HG03103 (cell line): ENCODE results near the gene TMEM250.
"Not testable (repeated sequence)": the region's sequence is repeated elsewhere in the genome, so short reads cannot be mapped to it uniquely, and the experiment has no call there.

Source experiments
- ATAC-seq: cut with Tn5 transposase; IDR thresholded peaks from one replicate; pipeline ENCODE4 v1.9.1; 2021; ENCODE audit warnings: low read depth; ENCODE audit not compliant: unreplicated experiment

The TMEM250 gene

GRCh38 chr9:136114610-136115009, 4.1 kb downstream of the TMEM250 start:
- ATAC-seq = no peak

- no peak for ATAC-seq
These were observed 6.1 kb downstream of the TMEM250 start for GRCh38 chr9:136112541-136112940.

DNA sequence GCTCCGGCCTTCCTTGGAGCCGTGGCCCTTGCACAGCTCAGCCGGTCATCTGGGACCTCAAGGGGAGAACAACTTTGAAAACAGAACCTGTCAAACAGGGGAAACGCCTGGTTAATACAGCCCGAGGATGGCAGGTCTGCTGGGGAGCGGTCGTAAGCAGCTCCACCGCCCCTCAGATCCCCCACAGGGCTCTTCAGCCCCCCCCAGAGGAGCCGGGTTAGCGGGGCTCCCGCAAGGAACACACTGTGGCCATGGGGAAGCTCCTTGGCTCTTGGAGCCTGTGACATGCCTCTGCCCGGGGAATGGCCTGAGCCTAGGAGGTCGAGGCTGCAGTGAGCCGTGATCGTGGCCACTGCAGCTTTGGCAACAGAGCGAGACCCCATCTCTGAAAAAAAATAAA, 6.8 kb downstream of the TMEM250 start:
- no peak for ATAC-seq

DNA sequence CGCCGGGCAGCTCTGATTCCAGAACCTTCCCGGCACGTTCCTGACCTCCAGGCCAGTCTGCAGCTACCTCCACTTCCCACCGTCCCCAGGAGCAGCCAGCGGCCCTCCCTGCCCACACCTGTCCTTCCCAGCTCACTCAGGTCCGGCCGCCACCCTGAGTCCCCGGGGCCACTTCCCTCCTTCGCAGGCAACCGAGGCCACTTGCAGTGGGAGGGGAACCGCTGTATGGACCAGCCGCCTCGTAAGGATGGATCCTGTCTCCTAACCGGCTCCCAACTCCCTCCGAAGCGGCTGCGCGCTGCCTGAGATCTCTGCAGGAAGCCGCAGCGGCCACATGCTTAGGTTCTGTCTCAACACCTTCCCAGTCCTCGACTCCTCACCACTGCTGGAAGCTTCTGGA, 7.5 kb downstream of the TMEM250 start:
- no peak for ATAC-seq

DNA sequence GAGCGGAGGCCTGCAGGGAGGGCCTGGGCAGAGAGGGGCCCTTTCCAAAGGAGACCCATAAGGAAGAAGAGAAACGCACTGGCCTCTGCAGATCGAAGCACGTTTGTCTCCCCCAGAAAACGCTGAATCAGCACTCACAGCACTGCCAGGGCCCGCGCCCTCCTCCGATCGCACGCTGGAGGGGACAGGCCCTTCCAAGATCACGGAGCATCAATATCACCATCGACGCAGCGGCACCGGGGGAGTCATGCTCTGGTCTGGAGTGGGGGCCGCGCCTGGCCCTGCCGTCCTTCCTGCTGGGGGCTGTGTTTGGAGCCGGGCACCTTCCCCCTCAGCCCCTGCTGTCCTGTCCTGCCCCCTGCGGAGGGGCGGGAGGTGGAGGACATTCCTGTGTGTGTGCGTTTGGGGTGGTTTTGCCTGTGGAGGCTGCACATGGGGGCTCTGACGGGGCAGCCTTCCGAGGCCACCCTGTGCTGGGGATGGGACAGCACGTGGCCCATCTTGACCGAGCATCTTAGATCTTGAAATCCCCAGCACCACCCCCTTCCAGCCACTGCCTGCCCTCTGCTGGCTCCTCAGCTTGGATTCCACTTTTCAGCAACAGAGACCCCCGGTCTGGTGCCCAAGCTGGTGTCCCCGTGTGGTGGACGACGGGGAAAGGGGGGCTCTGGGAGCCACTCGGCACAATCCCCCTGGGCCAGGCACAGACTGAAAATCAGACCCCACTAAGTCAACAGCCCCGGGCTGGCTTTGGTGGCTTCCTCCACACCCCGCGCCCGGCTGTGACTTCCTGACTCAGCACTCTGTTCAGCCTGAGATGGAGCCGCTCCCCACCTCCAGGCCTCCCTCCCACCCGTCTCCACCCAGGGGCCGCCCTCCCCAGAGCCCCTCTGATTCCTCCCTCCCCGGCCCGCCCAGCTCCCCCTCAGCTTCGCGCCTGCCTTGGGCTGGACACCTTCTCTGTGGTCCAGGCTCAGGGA, 8.3 kb downstream of the TMEM250 start:
- ATAC-seq = no peak

DNA sequence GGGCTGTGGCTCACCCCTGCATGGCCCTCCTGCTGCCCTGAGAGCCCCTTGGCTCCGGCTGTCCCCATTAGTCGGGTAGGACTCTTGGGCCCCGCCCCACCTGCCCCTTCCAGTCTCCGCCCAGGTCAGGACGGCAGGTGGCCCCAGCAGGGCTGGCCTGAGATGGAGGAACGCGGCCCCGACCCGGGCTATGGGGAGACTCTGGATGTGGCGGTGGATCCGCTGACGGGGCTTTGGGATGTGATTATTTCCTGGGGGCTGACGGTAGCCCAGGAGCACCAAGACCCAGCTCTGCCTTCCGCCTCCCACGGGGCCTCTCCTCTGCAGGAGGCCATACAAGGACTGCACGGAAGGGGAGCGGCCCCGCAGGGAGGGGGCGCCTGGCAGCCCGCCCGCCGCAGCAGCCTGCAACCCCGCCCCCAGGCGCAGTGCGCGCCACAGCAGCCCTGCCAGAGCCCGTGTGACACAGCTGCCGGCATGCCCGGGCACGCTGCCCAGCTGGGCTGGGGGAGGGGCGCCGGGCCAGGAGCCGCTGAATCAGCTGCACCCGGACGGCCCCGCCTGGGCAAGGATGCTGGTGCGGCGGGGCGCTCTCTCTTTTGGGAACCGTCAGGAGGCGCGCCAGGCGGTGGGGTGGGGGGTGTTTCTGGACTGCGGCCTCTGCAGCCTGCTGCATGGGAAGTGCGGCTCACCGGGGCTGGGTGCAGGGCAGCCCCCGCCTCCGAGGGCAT, 9.2 kb downstream of the TMEM250 start:
- ATAC-seq = peak; percentile 72

DNA sequence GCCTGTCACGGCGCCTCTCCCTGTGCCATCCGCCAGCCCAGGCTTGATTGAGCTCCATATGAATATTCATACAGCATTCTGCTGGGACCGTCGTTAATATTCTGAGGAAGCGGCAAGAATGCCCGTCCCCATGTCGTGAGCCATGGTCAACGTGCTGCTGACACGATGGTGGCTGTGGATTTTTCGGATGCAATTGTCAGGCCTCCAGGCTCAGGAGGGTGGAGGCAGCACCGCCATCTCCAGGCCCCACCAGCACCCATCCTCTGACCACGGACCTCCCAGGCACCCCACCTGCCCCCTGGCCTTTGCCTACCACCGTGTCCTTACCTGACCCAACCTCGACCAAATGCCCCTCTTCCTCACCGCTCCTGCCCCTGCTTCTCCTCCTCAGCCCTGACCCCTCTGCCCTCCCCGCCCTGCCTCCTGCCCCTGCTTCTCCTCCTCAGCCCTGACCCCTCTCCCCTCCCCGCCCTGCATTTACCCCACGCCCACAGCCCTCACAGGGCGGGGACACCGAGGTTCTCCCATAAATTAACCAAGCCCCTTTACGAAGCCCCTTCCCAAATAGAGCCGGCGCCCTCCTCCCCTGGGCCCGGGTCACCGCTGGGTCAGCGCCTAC, 9.9 kb downstream of the TMEM250 start:
- no peak for ATAC-seq

GRCh38 chr9:136107953-136108647, 10.6 kb downstream of the TMEM250 start:
- no peak for ATAC-seq

DNA sequence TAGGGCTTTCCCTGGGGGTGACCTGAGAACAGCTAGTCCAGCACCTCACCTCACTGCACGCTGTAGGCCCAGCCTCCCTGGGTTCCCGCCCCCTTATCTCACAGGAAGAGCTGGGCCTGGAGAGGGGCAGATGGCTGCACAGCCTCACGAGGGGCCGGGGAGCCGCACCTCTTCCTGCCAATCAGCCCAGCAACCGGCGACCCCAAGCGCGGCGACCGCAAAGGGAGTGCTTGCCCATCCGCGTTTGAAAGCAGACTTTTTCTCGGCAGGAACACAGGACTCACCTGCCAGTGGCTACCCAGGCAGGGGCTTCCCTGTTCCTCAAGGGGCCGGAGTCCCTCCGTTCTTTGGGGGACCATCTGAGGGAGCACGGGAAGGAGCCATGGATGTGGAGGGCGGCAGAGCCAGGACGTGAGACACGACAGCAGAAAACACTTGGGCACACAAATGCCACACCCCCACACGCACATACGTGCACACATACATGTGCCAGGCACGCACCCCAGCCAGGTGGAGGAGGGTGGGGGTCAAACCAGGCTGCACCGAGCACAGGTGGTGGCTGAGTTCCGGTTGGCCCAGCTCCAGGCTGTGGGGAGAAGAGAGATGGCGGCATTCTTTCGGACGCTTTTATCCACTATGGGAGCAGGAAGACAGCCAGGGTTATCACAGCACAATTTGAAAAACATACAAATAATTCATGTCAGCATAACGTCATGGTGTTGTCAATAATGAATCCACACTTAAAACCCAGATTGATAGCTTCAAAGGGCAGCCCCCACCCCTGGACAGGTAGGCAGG, 11.3 kb downstream of the TMEM250 start:
- ATAC-seq = no peak

GRCh38 chr9:136105398-136106135, 13.1 kb downstream of the TMEM250 start:
- ATAC-seq = no peak

DNA sequence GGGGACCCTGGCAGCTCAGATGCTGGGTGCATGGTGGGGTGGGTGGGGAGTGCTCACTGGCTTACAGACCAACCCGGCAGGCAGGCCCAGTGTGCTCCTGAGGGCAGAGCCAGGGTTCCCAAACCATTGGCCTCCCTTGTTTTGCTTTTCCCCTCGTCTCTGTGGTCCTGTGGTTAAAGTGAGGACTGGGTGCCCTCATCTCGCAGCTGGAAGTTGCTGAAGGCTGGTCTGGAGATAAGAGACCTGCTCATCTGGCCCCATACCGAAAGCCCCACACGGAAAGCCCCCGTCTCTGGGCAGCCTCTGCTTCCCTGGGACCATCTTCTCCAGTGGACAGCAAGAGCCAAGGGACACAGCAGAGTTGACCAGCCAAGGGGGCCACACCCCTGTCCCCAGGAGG, 13.8 kb downstream of the TMEM250 start:
- no peak for ATAC-seq

- ATAC-seq = no peak
These were observed 14.2 kb downstream of the TMEM250 start for GRCh38 chr9:136104488-136104800.

DNA sequence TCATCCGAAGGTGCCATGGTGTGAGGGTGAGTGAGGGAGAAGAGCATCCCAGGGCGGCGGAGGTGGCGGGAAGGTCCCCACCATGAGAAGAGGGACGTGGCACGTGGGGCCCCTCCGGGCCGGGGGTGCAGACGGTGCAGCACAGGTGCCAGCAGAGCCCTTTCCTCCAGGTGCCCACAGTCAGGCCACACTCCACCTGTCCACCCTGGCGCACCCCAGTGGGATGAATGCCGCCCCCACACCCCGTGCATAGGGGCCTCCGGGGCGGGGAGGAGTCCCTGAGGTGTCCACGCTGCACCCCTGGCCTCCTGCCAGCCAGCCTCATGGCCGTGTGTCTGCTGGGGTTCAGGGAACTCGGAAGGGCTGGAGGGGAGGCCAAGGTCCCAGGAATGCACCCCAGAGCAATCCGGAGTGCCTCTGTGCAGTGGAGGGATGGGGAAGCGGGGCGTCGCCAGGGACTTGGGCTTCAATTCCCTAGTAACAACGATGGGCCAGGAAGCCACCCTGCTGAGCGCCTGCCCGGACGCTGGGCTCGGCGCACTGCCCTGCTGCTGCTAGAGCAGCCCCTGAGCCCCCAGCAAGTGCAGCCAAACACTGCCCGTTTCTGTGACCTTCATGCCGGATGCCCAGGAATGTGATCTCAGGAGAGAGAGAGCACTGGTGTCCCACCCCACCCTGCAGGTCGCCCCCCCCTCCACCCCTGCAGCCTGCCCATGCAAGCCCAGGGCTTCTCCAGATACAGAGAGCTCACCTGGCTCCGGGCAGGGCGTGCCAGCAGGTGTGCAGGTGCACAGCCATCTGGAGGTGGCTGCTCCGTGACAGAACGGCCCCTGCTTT, 14.8 kb downstream of the TMEM250 start:
- ATAC-seq = no peak

GRCh38 chr9:136101615-136102074, 17.0 kb downstream of the TMEM250 start:
- ATAC-seq = not testable (repeated sequence)

- ATAC-seq = no peak
These were observed 17.7 kb downstream of the TMEM250 start for GRCh38 chr9:136100700-136101614.

DNA sequence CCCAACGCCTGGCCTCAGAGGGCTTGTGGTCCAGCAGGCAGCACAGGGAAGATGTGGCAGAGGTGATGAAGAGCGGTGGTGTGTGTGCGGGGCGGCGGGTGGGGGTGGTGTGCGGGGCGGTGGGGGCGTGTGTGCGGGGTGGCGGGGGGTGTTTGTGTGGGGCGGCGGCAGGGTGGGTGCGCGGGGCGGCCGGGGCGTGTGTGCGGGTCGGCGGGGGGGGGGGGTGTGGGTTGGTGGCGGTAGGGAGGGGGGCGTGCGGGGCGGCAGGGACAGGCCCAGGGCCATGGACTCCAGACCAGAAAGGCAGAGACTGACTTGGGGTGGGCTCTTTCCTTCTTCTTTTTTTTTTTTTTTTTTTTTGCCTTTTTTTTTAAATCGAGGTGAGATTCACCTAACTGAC, 19.1 kb downstream of the TMEM250 start:
- no peak for ATAC-seq

DNA sequence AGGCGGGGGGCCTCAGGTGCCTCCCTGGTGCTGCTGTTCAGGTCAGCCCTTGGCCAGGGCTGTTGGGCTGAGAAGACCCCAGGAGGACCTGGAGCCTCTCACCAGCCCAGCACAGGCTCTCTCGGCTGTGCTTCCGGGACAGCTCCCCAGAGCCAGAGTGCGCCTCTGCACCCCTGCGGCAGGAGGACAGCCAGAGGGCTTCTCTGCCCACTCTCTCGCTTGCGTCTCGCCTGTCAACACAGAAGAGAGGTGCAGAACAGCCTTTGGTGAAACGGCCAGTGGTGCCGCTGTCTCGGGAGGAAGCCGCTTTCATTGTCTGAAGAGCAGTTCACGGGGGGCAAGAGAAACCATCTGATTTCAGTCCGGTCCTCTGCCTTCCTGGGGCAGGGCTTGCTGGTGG, 19.8 kb downstream of the TMEM250 start:
- no peak for ATAC-seq
